Left ventricle myocardium inferior (tissue), 1 donor: Measurements from ENCODE around the gene PHF14. TPM values are rescaled to one million over a fixed set of nuclear protein-coding genes. Genes with fewer than 3 reads are reported as not detected.
"Not testable (repeated sequence)": the region's sequence is repeated elsewhere in the genome, so short reads cannot be mapped to it uniquely, and the experiment has no call there.

Source experiments
- DNase-seq: peaks from one replicate; pipeline ENCODE4 v3.0.0-alpha.2; 2020
- H3K27ac ChIP-seq: fragments of 200-600 bp; replicated peaks from 2 replicates; pipeline ENCODE4 v1.8.0; 2021
- H3K27me3 ChIP-seq: fragments of 200-600 bp; 2 replicates; pipeline ENCODE4 v1.8.0; 2021; ENCODE audit warnings: low read depth
- H3K36me3 ChIP-seq: fragments of 200-600 bp; 2 replicates; pipeline ENCODE4 v1.8.0; 2021
- H3K4me1 ChIP-seq: fragments of 200-600 bp; 2 replicates; pipeline ENCODE4 v1.8.0; 2021
- H3K4me3 ChIP-seq: fragments of 200-600 bp; 2 replicates; pipeline ENCODE4 v1.8.0; 2021; ENCODE audit warnings: mild to moderate bottlenecking, moderate library complexity
- H3K9me3 ChIP-seq: fragments of 200-600 bp; replicated peaks from 2 replicates; pipeline ENCODE4 v1.8.0; 2021
- CTCF ChIP-seq: fragments of 200-600 bp; IDR thresholded peaks from 2 replicates; pipeline ENCODE4 v1.8.0; 2021; ENCODE audit warnings: antibody characterized with exemption, mild to moderate bottlenecking, borderline replicate concordance
- intact Hi-C: fragments of 100-400 bp; cut with micrococcal nuclease; formaldehyde crosslinking; loops from one replicate; pipeline ENCODE4 v1.11.0; 2022
- total RNA-seq: library from RNA; stranded (reverse); fragmentation: NEBNext Ultra II Directional; extraction: Animal tissue kit (Norgen Biotek cat#: 25700); gene quantifications from one replicate; pipeline ENCODE4 v1.2.1, GENCODE V29; 2021
- donor health status: DM: no; HTN: yes; CAD: no; lungs with severe emphysema.

PHF14 gene
- total RNA-seq, 1 donor from 2014 or later: 13.0 TPM

GRCh38 chr7:10952588-10952987 is 21.1 kb upstream of the PHF14 start:
- no peak overlapping the region for H3K27ac ChIP-seq
- peaks cover 3% of the 10 kb centered on the region for H3K27me3 ChIP-seq
- intact Hi-C loops: no loop called here
- H3K9me3 ChIP-seq: no peaks in the 10 kb centered on the region
- no peaks in the 10 kb centered on the region for H3K36me3 ChIP-seq
- H3K4me1 ChIP-seq: no peaks in the 10 kb centered on the region
- no peak overlapping the region for H3K4me3 ChIP-seq
- TF ChIP-seq CTCF: no peak
- DNase-seq: no peak

GRCh38 chr7:10953078-10953750 is 20.5 kb upstream of the PHF14 start:
- intact Hi-C loops: not testable (repeated sequence)

GRCh38 chr7:10956528-10956927 is 17.1 kb upstream of the PHF14 start:
- Histone ChIP-seq H3K4me3 (no peak overlapping the region), H3K36me3 (no peaks in the 10 kb centered on the region), H3K4me1 (no peaks in the 10 kb centered on the region), H3K9me3 (peaks cover 12% of the 10 kb centered on the region), H3K27ac (no peak overlapping the region), H3K27me3 (peaks cover 1% of the 10 kb centered on the region)
- TF ChIP-seq CTCF: no peak
- intact Hi-C loops: no loop called here
- no peak for DNase-seq

More at GRCh38 chr7:10953078-10953750, 20.5 kb upstream of the PHF14 start:
- H3K36me3 ChIP-seq, H3K27me3 ChIP-seq, DNase-seq, H3K27ac ChIP-seq, H3K4me1 ChIP-seq, H3K4me3 ChIP-seq, H3K9me3 ChIP-seq: not testable (repeated sequence)

- H3K4me3 ChIP-seq, DNase-seq, H3K36me3 ChIP-seq, H3K27me3 ChIP-seq, H3K4me1 ChIP-seq, intact Hi-C loops, H3K27ac ChIP-seq: not testable (repeated sequence)
- H3K9me3 ChIP-seq: peaks cover 12% of the 10 kb centered on the region
Measured at GRCh38 chr7:10960242-10960641, 13.4 kb upstream of the PHF14 start.

- H3K36me3 ChIP-seq, H3K9me3 ChIP-seq, intact Hi-C loops, H3K4me1 ChIP-seq, H3K27ac ChIP-seq, DNase-seq, H3K4me3 ChIP-seq: not testable (repeated sequence)
- peaks cover 39% of the 10 kb centered on the region for H3K27me3 ChIP-seq
Measured at GRCh38 chr7:10965016-10965415, 8.7 kb upstream of the PHF14 start.

- intact Hi-C loops: no loop called here
- no peak for TF ChIP-seq CTCF
- no peak for DNase-seq
- Histone ChIP-seq H3K4me3 (no peak overlapping the region), H3K9me3 (no peaks in the 10 kb centered on the region), H3K36me3 (no peaks in the 10 kb centered on the region), H3K27ac (no peak overlapping the region), H3K27me3 (peaks cover 17% of the 10 kb centered on the region), H3K4me1 (peaks cover 16% of the 10 kb centered on the region)
Measured at GRCh38 chr7:10972174-10972573, 1.5 kb upstream of the PHF14 start.

- peak overlapping the region; percentile 87 for H3K27ac ChIP-seq
- peak overlapping the region; percentile 78 for H3K4me3 ChIP-seq
- peaks cover 4% of the 10 kb centered on the region for H3K27me3 ChIP-seq
- peaks cover 16% of the 10 kb centered on the region for H3K4me1 ChIP-seq
- TF ChIP-seq CTCF: no peak
- H3K36me3 ChIP-seq: no peaks in the 10 kb centered on the region
- peak; percentile 30 for DNase-seq
- intact Hi-C loops: no loop called here
- no peaks in the 10 kb centered on the region for H3K9me3 ChIP-seq
Measured at GRCh38 chr7:10973942-10974911, 555 bp downstream of the PHF14 start.
